Testis (tissue), 2 donors: ENCODE measurements around the gene GRIA4.

Source experiments
- CTCF ChIP-seq, 3 experiments: fragments of 450-650 bp in 2 of 3; fragments of 200-600 bp in 1 of 3; sonication (generic) in 1 of 3; IDR thresholded peaks; one replicate each; pipeline ENCODE4 v1.5.1; 2016 to 2019; ENCODE audit warnings: antibody characterized with exemption in 3 of 3, mild to moderate bottlenecking in 2 of 3, moderate library complexity in 1 of 3
- POLR2A ChIP-seq: fragments of 450-650 bp; IDR thresholded peaks from one replicate; pipeline ENCODE4 v1.6.1; 2017; ENCODE audit warnings: antibody characterized with exemption, mild to moderate bottlenecking, moderate library complexity

DNA sequence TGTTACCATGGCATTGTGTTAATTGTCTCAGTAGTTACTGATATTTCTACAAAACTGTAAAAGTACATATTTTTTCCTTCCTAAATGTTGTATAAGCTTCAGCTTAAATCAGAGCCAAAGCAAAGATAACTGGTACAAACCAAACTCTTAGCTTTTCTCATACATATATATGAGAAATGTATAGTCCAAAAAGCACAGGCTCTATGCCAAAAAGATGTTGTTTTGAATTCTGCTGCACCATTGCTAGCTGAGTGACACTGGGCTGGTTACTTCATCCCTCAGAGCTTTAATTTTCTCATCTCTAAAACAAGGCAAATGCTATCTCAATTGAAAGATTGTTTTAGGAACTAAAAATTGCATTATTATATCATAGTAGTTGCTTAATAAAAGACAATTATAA is 6.7 kb upstream of the GRIA4 start:
- no peak for TF ChIP-seq POLR2A
- TF ChIP-seq CTCF (IDR thresholded peaks at IDR 0.05) = no peak
